Neural cell (in vitro differentiated cells): ENCODE results near the gene HMX1. TPM values are rescaled to one million over a fixed set of nuclear protein-coding genes. Genes with fewer than 3 reads are reported as not detected.

Experiments used
- H2AFZ ChIP-seq: fragments of 200-600, 300-800 bp; sonication (generic), shearing (Covaris generic); 2 replicates; pipeline ENCODE4 v1.6.0; 2014; ENCODE audit warnings: low read depth, mild to moderate bottlenecking, antibody characterized with exemption, low read length, moderate library complexity
- H3F3A ChIP-seq: fragments of 200-600 bp; shearing (Covaris generic); 2 replicates; pipeline ENCODE4 v1.6.1; 2016; ENCODE audit warnings: mild to moderate bottlenecking, moderate library complexity, mixed read lengths, antibody characterized with exemption, low read length; ENCODE audit not compliant: insufficient read depth, poor library complexity, severe bottlenecking
- H3K27ac ChIP-seq: fragments of 200-600, 300-800 bp; sonication (generic), shearing (Covaris generic); 2 replicates; pipeline ENCODE4 v1.5.1; 2014; ENCODE audit warnings: mild to moderate bottlenecking, low read length, moderate library complexity
- H3K27me3 ChIP-seq: fragments of 300-800, 200-600 bp; sonication (generic), shearing (Covaris generic); 2 replicates; pipeline ENCODE4 v1.6.0; 2014; ENCODE audit warnings: mild to moderate bottlenecking, low read depth, low read length, moderate library complexity; ENCODE audit not compliant: insufficient read depth
- H3K36me3 ChIP-seq: fragments of 300-800, 200-600 bp; sonication (generic), shearing (Covaris generic); 2 replicates; pipeline ENCODE4 v1.5.1; 2014; ENCODE audit warnings: mild to moderate bottlenecking, antibody characterized with exemption, low read length, moderate library complexity; ENCODE audit not compliant: insufficient read depth
- H3K4me2 ChIP-seq: fragments of 300-800, 200-600 bp; sonication (generic), shearing (Covaris generic); 2 replicates; pipeline ENCODE4 v1.6.0; 2014; ENCODE audit warnings: mild to moderate bottlenecking, low read length
- H3K4me3 ChIP-seq: fragments of 300-800, 200-600 bp; sonication (generic), shearing (Covaris generic); 2 replicates; pipeline ENCODE4 v1.5.1; 2014; ENCODE audit warnings: mild to moderate bottlenecking, low read length, moderate library complexity
- H3K79me2 ChIP-seq: fragments of 200-600 bp; shearing (Covaris generic); replicated peaks from 2 replicates; pipeline ENCODE4 v1.6.0; 2014; ENCODE audit warnings: mild to moderate bottlenecking, low read length, moderate library complexity; ENCODE audit not compliant: insufficient read depth
- H3K9ac ChIP-seq: fragments of 300-800, 200-600 bp; sonication (generic), shearing (Covaris generic); 2 replicates; pipeline ENCODE4 v1.6.1; 2016; ENCODE audit warnings: mild to moderate bottlenecking, low read length, mixed read lengths
- H3K9me2 ChIP-seq: fragments of 200-600 bp; shearing (Covaris generic); 2 replicates; pipeline ENCODE4 v1.6.1; 2016; ENCODE audit warnings: mild to moderate bottlenecking, low read length, mixed read lengths; ENCODE audit not compliant: insufficient read depth
- H3K9me3 ChIP-seq: fragments of 200-600, 300-800 bp; sonication (generic), shearing (Covaris generic); 2 replicates; pipeline ENCODE4 v1.6.1; 2016; ENCODE audit warnings: mild to moderate bottlenecking, mixed run types, low read length, moderate library complexity, mixed read lengths
- H4K20me1 ChIP-seq: fragments of 200-600 bp; shearing (Covaris generic); 2 replicates; pipeline ENCODE4 v1.6.1; 2016; ENCODE audit warnings: mild to moderate bottlenecking, mixed run types; ENCODE audit not compliant: insufficient read depth
- EP300 ChIP-seq: fragments of 450-650 bp; conservative IDR thresholded peaks from 2 replicates; pipeline ENCODE4 v1.6.1; 2014; ENCODE audit warnings: antibody characterized with exemption, mild to moderate bottlenecking, moderate library complexity; ENCODE audit not compliant: poor library complexity, severe bottlenecking
- EZH2 ChIP-seq: fragments of 200-600, 300-800 bp; shearing (Covaris generic), sonication (generic); IDR thresholded peaks from 2 replicates; pipeline ENCODE4 v1.6.1; 2014; ENCODE audit warnings: antibody characterized with exemption, low read length, borderline replicate concordance, mild to moderate bottlenecking; ENCODE audit not compliant: insufficient read depth, poor library complexity, severe bottlenecking
- MXI1 ChIP-seq: fragments of 450-650 bp; conservative IDR thresholded peaks from 2 replicates; pipeline ENCODE4 v1.6.1; 2014; ENCODE audit warnings: antibody characterized with exemption, mild to moderate bottlenecking; ENCODE audit not compliant: poor library complexity, severe bottlenecking
- POLR2AphosphoS5 ChIP-seq: IDR thresholded peaks from 2 replicates; pipeline ENCODE4 v1.6.1; 2012
- RAD21 ChIP-seq: fragments of 450-650 bp; conservative IDR thresholded peaks from 2 replicates; pipeline ENCODE4 v1.6.1; 2014; ENCODE audit warnings: antibody characterized with exemption, mild to moderate bottlenecking, moderate library complexity
- SMC3 ChIP-seq: fragments of 450-650 bp; conservative IDR thresholded peaks from 2 replicates; pipeline ENCODE4 v1.6.1; 2014; ENCODE audit warnings: antibody characterized with exemption, mild to moderate bottlenecking, moderate library complexity; ENCODE audit not compliant: poor library complexity
- TAF1 ChIP-seq: IDR thresholded peaks from 2 replicates; pipeline ENCODE4 v1.6.1; 2012; ENCODE audit warnings: low read depth
- polyA plus RNA-seq: library from polyadenylated mRNA; depleted of rRNA; stranded (reverse); fragments of >200 nt; gene quantifications from 2 replicates; pipeline ENCODE4 v1.2.3, GENCODE V29; 2014
- TF ChIP-seq, protein P1 (sequence below): fragments of 450-650 bp; IDR thresholded peaks from 2 replicates; pipeline ENCODE4 v1.5.1; 2014; ENCODE audit warnings: antibody characterized with exemption, mild to moderate bottlenecking, moderate library complexity; ENCODE audit not compliant: poor library complexity, severe bottlenecking
- TF ChIP-seq, protein P2 (sequence below): IDR thresholded peaks from 2 replicates; pipeline ENCODE4 v1.6.1; 2012; ENCODE audit warnings: borderline replicate concordance

Gene HMX1
- polyA plus RNA-seq, 1 donor from 2014 or later, result 0.89 TPM

DNA sequence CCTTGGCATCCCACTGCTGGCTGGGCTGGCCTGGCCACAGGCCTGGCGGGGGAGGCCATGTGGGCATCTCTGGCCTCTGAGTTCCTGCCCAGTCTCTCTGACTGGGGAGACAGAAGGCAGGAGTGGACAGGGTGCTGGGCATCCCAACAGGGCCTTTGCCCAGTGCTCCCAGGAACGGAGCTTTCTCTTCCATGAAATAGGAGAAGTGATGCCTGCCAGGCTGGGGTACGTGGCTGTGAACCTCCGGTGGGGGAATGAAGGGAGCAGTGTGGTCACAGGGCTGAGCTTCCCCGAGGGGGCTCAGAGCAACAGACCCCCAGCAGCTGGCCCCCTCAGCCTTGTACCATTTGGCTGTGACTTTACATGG, 40.4 kb upstream of the HMX1 start:
- H3K27ac ChIP-seq, result no peak overlapping the region
- no peaks in the 10 kb centered on the region for H4K20me1 ChIP-seq
- H3K4me2 ChIP-seq, result no peak overlapping the region
- no peak overlapping the region for H3K9ac ChIP-seq
- H3K9me2 ChIP-seq, result no peaks in the 10 kb centered on the region
- no peaks in the 10 kb centered on the region for H3K27me3 ChIP-seq
- H3K36me3 ChIP-seq, result no peaks in the 10 kb centered on the region
- no peaks in the 10 kb centered on the region for H3K79me2 ChIP-seq
- TF ChIP-seq, protein P1, sequence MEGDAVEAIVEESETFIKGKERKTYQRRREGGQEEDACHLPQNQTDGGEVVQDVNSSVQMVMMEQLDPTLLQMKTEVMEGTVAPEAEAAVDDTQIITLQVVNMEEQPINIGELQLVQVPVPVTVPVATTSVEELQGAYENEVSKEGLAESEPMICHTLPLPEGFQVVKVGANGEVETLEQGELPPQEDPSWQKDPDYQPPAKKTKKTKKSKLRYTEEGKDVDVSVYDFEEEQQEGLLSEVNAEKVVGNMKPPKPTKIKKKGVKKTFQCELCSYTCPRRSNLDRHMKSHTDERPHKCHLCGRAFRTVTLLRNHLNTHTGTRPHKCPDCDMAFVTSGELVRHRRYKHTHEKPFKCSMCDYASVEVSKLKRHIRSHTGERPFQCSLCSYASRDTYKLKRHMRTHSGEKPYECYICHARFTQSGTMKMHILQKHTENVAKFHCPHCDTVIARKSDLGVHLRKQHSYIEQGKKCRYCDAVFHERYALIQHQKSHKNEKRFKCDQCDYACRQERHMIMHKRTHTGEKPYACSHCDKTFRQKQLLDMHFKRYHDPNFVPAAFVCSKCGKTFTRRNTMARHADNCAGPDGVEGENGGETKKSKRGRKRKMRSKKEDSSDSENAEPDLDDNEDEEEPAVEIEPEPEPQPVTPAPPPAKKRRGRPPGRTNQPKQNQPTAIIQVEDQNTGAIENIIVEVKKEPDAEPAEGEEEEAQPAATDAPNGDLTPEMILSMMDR, result no peak
- no peak for TF ChIP-seq TAF1
- TF ChIP-seq, protein P2, sequence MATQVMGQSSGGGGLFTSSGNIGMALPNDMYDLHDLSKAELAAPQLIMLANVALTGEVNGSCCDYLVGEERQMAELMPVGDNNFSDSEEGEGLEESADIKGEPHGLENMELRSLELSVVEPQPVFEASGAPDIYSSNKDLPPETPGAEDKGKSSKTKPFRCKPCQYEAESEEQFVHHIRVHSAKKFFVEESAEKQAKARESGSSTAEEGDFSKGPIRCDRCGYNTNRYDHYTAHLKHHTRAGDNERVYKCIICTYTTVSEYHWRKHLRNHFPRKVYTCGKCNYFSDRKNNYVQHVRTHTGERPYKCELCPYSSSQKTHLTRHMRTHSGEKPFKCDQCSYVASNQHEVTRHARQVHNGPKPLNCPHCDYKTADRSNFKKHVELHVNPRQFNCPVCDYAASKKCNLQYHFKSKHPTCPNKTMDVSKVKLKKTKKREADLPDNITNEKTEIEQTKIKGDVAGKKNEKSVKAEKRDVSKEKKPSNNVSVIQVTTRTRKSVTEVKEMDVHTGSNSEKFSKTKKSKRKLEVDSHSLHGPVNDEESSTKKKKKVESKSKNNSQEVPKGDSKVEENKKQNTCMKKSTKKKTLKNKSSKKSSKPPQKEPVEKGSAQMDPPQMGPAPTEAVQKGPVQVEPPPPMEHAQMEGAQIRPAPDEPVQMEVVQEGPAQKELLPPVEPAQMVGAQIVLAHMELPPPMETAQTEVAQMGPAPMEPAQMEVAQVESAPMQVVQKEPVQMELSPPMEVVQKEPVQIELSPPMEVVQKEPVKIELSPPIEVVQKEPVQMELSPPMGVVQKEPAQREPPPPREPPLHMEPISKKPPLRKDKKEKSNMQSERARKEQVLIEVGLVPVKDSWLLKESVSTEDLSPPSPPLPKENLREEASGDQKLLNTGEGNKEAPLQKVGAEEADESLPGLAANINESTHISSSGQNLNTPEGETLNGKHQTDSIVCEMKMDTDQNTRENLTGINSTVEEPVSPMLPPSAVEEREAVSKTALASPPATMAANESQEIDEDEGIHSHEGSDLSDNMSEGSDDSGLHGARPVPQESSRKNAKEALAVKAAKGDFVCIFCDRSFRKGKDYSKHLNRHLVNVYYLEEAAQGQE, result no peak
- TF ChIP-seq MXI1, result no peak
- no peak for TF ChIP-seq RAD21
- no peak for TF ChIP-seq POLR2AphosphoS5
- TF ChIP-seq SMC3, result no peak
- no peak for TF ChIP-seq EP300
- no peak for TF ChIP-seq EZH2
- H2AFZ ChIP-seq, result no peak overlapping the region
- H3K9me3 ChIP-seq, result no peaks in the 10 kb centered on the region
- H3F3A ChIP-seq, result no peaks in the 10 kb centered on the region
- H3K4me3 ChIP-seq, result no peak overlapping the region

DNA sequence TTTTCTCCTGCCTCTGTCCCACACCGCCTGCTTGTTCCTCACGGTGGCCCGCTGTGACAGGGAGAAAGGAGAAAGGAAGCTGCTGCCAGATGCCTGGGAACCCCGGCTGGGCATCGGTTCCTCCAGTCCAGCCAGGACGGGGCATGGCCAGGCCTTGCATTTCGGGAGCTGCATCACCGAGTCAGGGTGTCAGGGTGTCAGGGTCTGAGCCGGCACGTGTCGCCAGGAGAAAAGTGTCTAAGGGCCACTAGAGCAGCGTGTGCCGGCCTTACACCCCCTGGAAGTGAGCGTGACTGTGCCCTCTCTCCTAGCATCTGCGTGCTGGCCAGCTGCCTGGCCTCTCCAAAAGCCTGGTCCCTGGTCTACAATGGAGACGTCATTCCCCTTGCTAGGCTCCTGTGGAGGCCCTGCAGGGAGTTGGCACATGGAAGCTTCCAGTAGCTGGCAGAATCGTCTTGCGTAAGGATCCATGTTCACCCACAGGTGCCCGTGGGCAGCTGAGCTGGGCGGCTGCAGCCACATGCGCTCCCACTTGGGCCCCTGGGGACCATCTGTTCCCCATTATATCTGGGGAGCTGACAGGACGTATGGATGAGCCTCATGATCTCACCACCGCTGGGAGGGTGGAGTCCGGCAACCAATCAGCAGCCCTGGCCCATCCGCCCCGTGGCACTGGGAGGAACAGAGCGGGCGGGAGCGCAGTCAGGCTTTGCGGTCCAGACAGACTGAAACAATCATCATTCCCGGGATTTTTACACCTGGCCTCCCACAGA, 39.9 kb upstream of the HMX1 start:
- no peaks in the 10 kb centered on the region for H3K9me3 ChIP-seq
- no peak overlapping the region for H3K4me2 ChIP-seq
- no peaks in the 10 kb centered on the region for H3F3A ChIP-seq
- no peak overlapping the region for H3K4me3 ChIP-seq
- no peaks in the 10 kb centered on the region for H3K36me3 ChIP-seq
- H3K9ac ChIP-seq, result no peak overlapping the region
- no peaks in the 10 kb centered on the region for H4K20me1 ChIP-seq
- no peak overlapping the region for H3K27ac ChIP-seq
- H3K27me3 ChIP-seq, result no peaks in the 10 kb centered on the region
- H3K9me2 ChIP-seq, result no peaks in the 10 kb centered on the region
- no peak overlapping the region for H2AFZ ChIP-seq
- TF ChIP-seq, protein P2, result no peak
- no peak for TF ChIP-seq RAD21
- TF ChIP-seq TAF1, result no peak
- H3K79me2 ChIP-seq, result no peaks in the 10 kb centered on the region
